ENCODE measurements around the gene AMDHD2.
A peak's percentile ranks its signal among the peaks of the same experiment; 100 is the strongest.

AMDHD2 gene

GRCh38 chr16:2499890-2500429, 20.2 kb upstream of the AMDHD2 start:
- no peak for DNase-seq (ENCODE audit: low read depth in 2 of 2)

GRCh38 chr16:2500430-2500917, 19.7 kb upstream of the AMDHD2 start:
- DNase-seq (ENCODE audit: low read depth in 2 of 2), result no peak

GRCh38 chr16:2500918-2501750, 19.0 kb upstream of the AMDHD2 start:
- DNase-seq (ENCODE audit: low read depth in 2 of 2), result peak; percentile 52 to 77

GRCh38 chr16:2501946-2502895, 17.9 kb upstream of the AMDHD2 start:
- DNase-seq (ENCODE audit: low read depth in 2 of 2), result no peak

GRCh38 chr16:2505695-2506094, 14.5 kb upstream of the AMDHD2 start:
- no peak for DNase-seq (ENCODE audit: low read depth in 2 of 2)

GRCh38 chr16:2507052-2507659, 13.0 kb upstream of the AMDHD2 start:
- DNase-seq (ENCODE audit: low read depth in 2 of 2), result no peak

GRCh38 chr16:2507665-2508064, 12.5 kb upstream of the AMDHD2 start:
- DNase-seq (ENCODE audit: low read depth in 2 of 2), result no peak

GRCh38 chr16:2508722-2509400, 11.3 kb upstream of the AMDHD2 start:
- DNase-seq (ENCODE audit: low read depth in 2 of 2), result no peak

GRCh38 chr16:2511128-2511800, 8.9 kb upstream of the AMDHD2 start:
- no peak for DNase-seq (ENCODE audit: low read depth in 2 of 2)

- no peak for DNase-seq (ENCODE audit: low read depth in 2 of 2)
Observed at GRCh38 chr16:2511996-2512734, 8.0 kb upstream of the AMDHD2 start.

GRCh38 chr16:2512735-2513404, 7.3 kb upstream of the AMDHD2 start:
- no peak for DNase-seq (ENCODE audit: low read depth in 2 of 2)

- peak; percentile 85 to 87 for DNase-seq (ENCODE audit: low read depth in 2 of 2)
Observed at GRCh38 chr16:2513405-2514332, 6.5 kb upstream of the AMDHD2 start, which contains the start of gene ATP6V0C. ATP6V0C (plus strand) TSS chr16:2513952; CDS start chr16:2514104, 152 bp downstream.

GRCh38 chr16:2514333-2515179, 5.6 kb upstream of the AMDHD2 start:
- DNase-seq (ENCODE audit: low read depth in 2 of 2), result no peak

GRCh38 chr16:2515180-2515851, 4.9 kb upstream of the AMDHD2 start:
- no peak for DNase-seq (ENCODE audit: low read depth in 2 of 2)

GRCh38 chr16:2516391-2517240, 3.6 kb upstream of the AMDHD2 start:
- no peak for DNase-seq (ENCODE audit: low read depth in 2 of 2)
